HG03558 (cell line): ENCODE results near the gene AJUBA.
"Not testable (repeated sequence)": the region's sequence is repeated elsewhere in the genome, so short reads cannot be mapped to it uniquely, and the experiment has no call there.

Source experiments
- ATAC-seq: cut with Tn5 transposase; IDR thresholded peaks from one replicate; pipeline ENCODE4 v1.9.1; 2021; ENCODE audit warnings: moderate number of reproducible peaks; ENCODE audit not compliant: unreplicated experiment; ENCODE audit errors: extremely low read depth

AJUBA gene

GRCh38 chr14:22982477-22983245, at the start of gene AJUBA:
Gene AJUBA, minus strand, starts transcription at chr14:22982551. Its CDS starts 285 bp downstream, at chr14:22982266.
- no peak for ATAC-seq

GRCh38 chr14:23030936-23031335, 48.6 kb upstream of the AJUBA start:
- ATAC-seq: no peak

GRCh38 chr14:23028799-23029198, 46.4 kb upstream of the AJUBA start:
- no peak for ATAC-seq

GRCh38 chr14:23025151-23025814, 42.9 kb upstream of the AJUBA start:
- ATAC-seq: no peak

- no peak for ATAC-seq
Measured at GRCh38 chr14:23024612-23025075, 42.3 kb upstream of the AJUBA start.

GRCh38 chr14:23023795-23024152, 41.4 kb upstream of the AJUBA start:
- no peak for ATAC-seq

- ATAC-seq: no peak
Measured at GRCh38 chr14:23023022-23023794, 40.9 kb upstream of the AJUBA start.

GRCh38 chr14:23021889-23022442, 39.6 kb upstream of the AJUBA start:
- no peak for ATAC-seq

- no peak for ATAC-seq
Measured at GRCh38 chr14:23021434-23021833, 39.1 kb upstream of the AJUBA start.

- no peak for ATAC-seq
Measured at GRCh38 chr14:23020143-23021128, 38.1 kb upstream of the AJUBA start.

- ATAC-seq: no peak
Measured at GRCh38 chr14:23018107-23018506, 35.8 kb upstream of the AJUBA start.

- ATAC-seq: no peak
Measured at GRCh38 chr14:23017091-23017490, 34.7 kb upstream of the AJUBA start.

- ATAC-seq: no peak
Measured at GRCh38 chr14:23015618-23016017, 33.3 kb upstream of the AJUBA start.

GRCh38 chr14:23013749-23014054, 31.4 kb upstream of the AJUBA start:
- ATAC-seq: not testable (repeated sequence)

- no peak for ATAC-seq
Measured at GRCh38 chr14:23013054-23013748, 30.9 kb upstream of the AJUBA start.

GRCh38 chr14:23009939-23010726, 27.8 kb upstream of the AJUBA start, which contains the start of gene C14orf93:
Gene C14orf93, minus strand, starts transcription at chr14:23010143. Its CDS starts 11,120 bp downstream, at chr14:22999023.
- ATAC-seq: no peak

GRCh38 chr14:23009483-23009938, 27.2 kb upstream of the AJUBA start:
- no peak for ATAC-seq

- no peak for ATAC-seq
Measured at GRCh38 chr14:23008831-23009230, 26.5 kb upstream of the AJUBA start.
